Thoracic aorta (tissue), 2 donors: ENCODE results near the gene PRDM8. TPM values are rescaled to one million over a fixed set of nuclear protein-coding genes. Genes with fewer than 3 reads are reported as not detected.

Experiments
- ATAC-seq: fragments of 150-250 bp; one replicate; pipeline ENCODE4 v1.8.0; 2017; ENCODE audit warnings: low read depth; ENCODE audit not compliant: insufficient number of reproducible peaks, low FRiP score
- DNase-seq: peaks from one replicate; pipeline ENCODE4 v3.0.0-alpha.2; 2020; ENCODE audit warnings: low spot score
- H3K27ac ChIP-seq, 2 donors: fragments of 200-600 bp; sonication (generic); 1 replicate in 1 of 2; 2 replicates in 1 of 2; pipeline ENCODE4 v1.5.1; 2016; ENCODE audit warnings: mild to moderate bottlenecking in 2 of 2, moderate library complexity in 2 of 2
- H3K27me3 ChIP-seq: fragments of 200-600 bp; sonication (generic); replicated peaks from 2 replicates; pipeline ENCODE4 v1.6.0; 2016; ENCODE audit warnings: mild to moderate bottlenecking; ENCODE audit not compliant: insufficient read depth
- H3K36me3 ChIP-seq: fragments of 200-600 bp; sonication (generic); one replicate; pipeline ENCODE4 v1.5.1; 2016
- H3K4me1 ChIP-seq, 2 donors: fragments of 200-600 bp; sonication (generic); 1 replicate in 1 of 2; 2 replicates in 1 of 2; pipeline versions ENCODE4 v1.5.1 to v1.6.0; 2016; ENCODE audit warnings: low read depth in 2 of 2, mild to moderate bottlenecking in 1 of 2; ENCODE audit not compliant: control insufficient read depth in 1 of 2
- H3K4me3 ChIP-seq: fragments of 200-600 bp; sonication (generic); 2 replicates; pipeline ENCODE4 v1.5.1; 2016; ENCODE audit warnings: mild to moderate bottlenecking
- H3K9me3 ChIP-seq: fragments of 200-600 bp; sonication (generic); 2 replicates; pipeline ENCODE4 v1.5.1; 2016
- total RNA-seq, 2 donors: library from RNA; depleted of rRNA; stranded (reverse); fragments of >200 nt; gene quantifications; one replicate each; pipeline versions ENCODE4 v1.1.0 to v1.2.3, GENCODE V29; 2016
- TF ChIP-seq, protein P1 (sequence below): fragments of 200-600 bp; sonication (generic); IDR thresholded peaks from one replicate; pipeline ENCODE4 v1.5.1; 2019; ENCODE audit warnings: antibody characterized with exemption

PRDM8 gene
- total RNA-seq, 2 donors from 2014 or later: 2.7 to 3.7 TPM

DNA sequence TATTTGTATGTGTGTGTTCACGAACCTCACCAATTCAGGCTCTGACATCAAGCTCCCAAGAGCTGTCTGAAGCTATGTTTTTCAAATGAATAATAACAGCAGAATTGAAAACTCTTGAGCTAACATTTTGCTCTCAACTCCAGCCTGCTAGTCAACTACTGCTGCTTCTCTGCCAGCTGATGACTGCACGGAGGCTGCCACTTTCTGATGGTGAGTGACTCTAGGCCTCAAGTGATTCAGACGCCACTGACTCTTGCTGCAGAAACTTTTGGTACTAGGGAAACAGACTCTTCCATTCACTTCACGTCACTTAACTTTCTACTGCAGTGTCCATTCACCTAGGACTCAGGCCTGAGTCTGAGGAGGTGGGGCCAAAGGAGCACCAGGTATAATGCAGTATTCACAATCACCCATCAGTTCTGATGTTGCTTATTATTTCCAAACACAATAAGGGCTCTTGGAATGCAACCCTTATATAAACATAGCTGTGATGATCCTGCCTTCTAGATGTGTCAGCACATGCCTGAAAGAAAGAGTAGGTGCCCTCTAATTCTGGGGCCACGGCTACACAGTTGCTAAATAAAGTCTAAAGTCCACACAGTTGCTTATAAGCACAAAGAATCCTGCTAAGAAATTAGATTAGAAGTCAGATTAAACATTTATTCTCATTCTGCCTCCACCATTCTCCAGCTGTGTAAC is 16.0 kb downstream of the PRDM8 start:
- Histone ChIP-seq H3K36me3 (no peaks in the 10 kb centered on the region), H3K4me1 (no peaks in the 10 kb centered on the region), H3K27me3 (peaks cover 4% of the 10 kb centered on the region), H3K27ac (no peak overlapping the region), H3K4me3 (no peak overlapping the region), H3K9me3 (no peaks in the 10 kb centered on the region)
- ATAC-seq: no peak
- DNase-seq: no peak
- TF ChIP-seq, protein P1, sequence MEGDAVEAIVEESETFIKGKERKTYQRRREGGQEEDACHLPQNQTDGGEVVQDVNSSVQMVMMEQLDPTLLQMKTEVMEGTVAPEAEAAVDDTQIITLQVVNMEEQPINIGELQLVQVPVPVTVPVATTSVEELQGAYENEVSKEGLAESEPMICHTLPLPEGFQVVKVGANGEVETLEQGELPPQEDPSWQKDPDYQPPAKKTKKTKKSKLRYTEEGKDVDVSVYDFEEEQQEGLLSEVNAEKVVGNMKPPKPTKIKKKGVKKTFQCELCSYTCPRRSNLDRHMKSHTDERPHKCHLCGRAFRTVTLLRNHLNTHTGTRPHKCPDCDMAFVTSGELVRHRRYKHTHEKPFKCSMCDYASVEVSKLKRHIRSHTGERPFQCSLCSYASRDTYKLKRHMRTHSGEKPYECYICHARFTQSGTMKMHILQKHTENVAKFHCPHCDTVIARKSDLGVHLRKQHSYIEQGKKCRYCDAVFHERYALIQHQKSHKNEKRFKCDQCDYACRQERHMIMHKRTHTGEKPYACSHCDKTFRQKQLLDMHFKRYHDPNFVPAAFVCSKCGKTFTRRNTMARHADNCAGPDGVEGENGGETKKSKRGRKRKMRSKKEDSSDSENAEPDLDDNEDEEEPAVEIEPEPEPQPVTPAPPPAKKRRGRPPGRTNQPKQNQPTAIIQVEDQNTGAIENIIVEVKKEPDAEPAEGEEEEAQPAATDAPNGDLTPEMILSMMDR: no peak

DNA sequence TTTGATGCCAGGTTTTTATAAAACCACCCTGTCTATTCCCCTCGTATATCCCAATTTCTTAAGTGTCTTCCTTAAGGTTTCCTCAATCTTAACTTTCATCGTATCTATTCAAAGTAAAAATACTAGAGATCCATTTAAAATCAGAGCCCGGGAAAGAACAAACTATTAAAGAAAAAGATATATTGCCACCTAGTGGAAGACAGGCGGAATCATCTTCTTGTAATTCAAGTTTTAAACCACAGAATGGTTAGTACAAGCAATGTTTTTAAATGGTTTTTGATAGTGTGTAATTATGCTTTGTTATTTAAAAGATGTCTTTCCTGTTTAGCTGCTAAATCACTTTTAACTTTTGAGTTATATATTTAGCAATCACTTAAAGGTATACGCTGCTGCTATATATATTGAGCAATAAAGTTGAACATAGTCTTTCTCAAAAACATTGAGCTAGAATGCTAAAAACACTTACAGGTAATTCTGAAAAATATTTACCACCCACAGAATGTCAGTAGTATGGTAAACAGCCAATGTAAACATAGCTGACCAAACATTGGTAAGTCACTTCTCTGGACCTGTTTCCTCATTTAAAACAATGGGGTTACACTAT is 18.2 kb downstream of the PRDM8 start:
- Histone ChIP-seq H3K27me3 (no peaks in the 10 kb centered on the region), H3K36me3 (no peaks in the 10 kb centered on the region), H3K9me3 (no peaks in the 10 kb centered on the region), H3K4me3 (no peak overlapping the region), H3K27ac (no peak overlapping the region), H3K4me1 (no peaks in the 10 kb centered on the region)
- TF ChIP-seq, protein P1: peak; percentile 63
- ATAC-seq (no peak), DNase-seq (no peak)

DNA sequence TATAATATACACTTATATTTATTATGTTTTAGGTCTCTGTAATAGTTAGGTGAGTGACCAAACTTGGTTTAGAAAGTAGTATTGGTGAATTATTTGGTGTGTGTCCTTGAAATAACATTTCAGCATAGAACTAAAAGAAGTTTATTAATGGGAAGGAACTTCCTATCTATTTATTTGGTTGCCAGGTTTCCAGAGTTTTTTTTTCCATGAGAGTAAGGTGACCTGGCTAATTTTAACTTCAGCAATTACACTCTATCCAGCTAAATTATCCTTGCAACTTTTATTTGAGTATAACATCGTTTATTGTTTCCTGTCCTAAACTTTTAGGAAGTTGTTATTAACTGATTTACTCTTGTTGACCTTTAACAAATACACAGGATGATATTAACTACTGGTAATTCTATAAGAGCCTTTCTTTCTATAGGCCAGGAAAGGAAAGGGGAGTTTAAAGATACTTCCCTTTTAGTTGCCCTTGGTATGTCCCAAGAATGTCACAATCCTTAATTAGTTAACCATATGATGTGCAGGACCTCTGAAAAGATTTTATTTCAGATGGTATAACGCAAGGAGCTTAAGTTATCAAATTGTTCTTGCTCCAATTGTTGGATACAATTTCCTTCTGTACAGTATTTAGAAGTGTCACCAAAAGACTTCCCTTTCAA is 18.9 kb downstream of the PRDM8 start:
- Histone ChIP-seq H3K4me3 (no peak overlapping the region), H3K36me3 (no peaks in the 10 kb centered on the region), H3K27ac (no peak overlapping the region), H3K4me1 (no peaks in the 10 kb centered on the region), H3K27me3 (no peaks in the 10 kb centered on the region), H3K9me3 (no peaks in the 10 kb centered on the region)
- TF ChIP-seq, protein P1: no peak
- ATAC-seq: no peak
- DNase-seq: no peak

DNA sequence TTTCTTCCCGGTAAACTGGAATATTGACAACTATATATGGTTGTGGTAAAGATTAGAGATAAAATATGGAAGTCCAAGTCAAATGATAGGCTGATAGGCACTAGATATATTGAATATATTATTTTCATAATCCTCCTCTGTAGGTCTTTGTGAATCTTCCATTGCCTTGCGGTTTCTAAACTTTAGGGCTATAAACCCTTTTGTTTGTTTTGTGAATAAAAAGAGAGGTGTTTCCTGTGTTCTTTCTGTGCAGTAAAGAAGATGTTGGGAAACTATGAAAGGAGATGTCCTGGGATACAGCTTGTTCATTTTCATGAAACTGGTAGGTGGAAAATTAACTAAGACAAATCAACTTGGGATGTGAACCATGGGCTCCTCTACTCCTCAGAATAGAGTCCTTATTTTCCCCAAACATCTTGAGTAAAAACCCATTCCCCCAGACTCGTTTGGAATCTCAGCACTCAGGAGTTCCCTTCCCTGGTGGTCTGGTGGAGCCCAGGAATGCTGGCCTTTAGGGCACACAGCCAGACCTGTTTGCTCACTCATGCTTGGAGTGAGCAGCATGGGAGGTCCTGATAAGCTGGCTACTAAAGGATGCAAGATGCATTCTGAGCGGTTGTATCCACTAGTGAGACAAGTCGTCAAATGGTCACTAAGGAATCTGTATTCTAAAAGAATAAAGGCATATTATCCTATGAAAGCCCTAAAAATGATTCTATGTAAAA is 22.2 kb downstream of the PRDM8 start:
- TF ChIP-seq, protein P1: no peak
- ATAC-seq (no peak), DNase-seq (no peak)
- Histone ChIP-seq H3K9me3 (no peaks in the 10 kb centered on the region), H3K4me3 (no peak overlapping the region), H3K27me3 (peaks cover 7% of the 10 kb centered on the region), H3K4me1 (no peaks in the 10 kb centered on the region), H3K36me3 (no peaks in the 10 kb centered on the region), H3K27ac (no peak overlapping the region)

DNA sequence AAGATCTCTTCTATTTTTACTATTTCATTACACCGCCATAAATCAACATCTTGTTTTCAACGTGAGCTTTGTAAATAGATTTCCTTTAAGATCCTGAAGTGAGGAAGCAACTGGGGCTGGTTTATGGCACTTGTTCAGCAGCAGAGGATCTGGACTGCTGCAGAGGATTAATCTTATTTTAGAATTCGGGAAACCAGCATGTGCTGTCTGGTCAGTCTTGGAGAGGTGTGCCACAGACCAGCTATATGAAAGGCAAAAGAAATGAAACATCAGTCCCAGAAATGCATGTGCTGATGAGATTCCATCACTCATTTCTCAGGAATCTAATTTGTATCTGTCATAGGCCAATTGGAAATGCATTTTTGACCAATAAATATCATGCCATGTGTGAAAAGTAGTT is 23.4 kb downstream of the PRDM8 start:
- Histone ChIP-seq H3K9me3 (no peaks in the 10 kb centered on the region), H3K4me3 (no peak overlapping the region), H3K4me1 (no peaks in the 10 kb centered on the region), H3K27me3 (peaks cover 7% of the 10 kb centered on the region), H3K36me3 (no peaks in the 10 kb centered on the region), H3K27ac (no peak overlapping the region)
- DNase-seq (no peak), ATAC-seq (no peak)
- TF ChIP-seq, protein P1: no peak
